ENCODE data around the gene JMJD1C.

GRCh38 chr10:63355682-63356081 is 110.1 kb downstream of the JMJD1C start:
- TF ChIP-seq POLR2A (IDR thresholded peaks at IDR 0.05) (no peak), CTCF (IDR thresholded peaks at IDR 0.05) (no peak)
